Activated B cell treated with CpG ODN at 0.5 μM for 24 hours (primary cell): ENCODE measurements around the gene LSAMP. TPM values are rescaled to one million over a fixed set of nuclear protein-coding genes. Genes with fewer than 3 reads are reported as not detected.

ENCODE experiments used
- ATAC-seq: fragments of 200-7000 bp; cut with Tn5 transposase; one replicate; pipeline ENCODE4 v1.10.0; 2021; ENCODE audit warnings: low read depth, mild to moderate bottlenecking, moderate library complexity
- CTCF ChIA-PET: fragments of 350-600 bp; sonication (Branson Sonifier 250); formaldehyde crosslinking; loops from one replicate; lab custom pipeline; 2021; ENCODE audit warnings: antibody characterized with exemption; lab: Charles Lee
- POLR2A ChIA-PET: fragments of 350-600 bp; sonication (Branson Sonifier 250); formaldehyde crosslinking; loops from one replicate; lab custom pipeline; 2021; ENCODE audit warnings: antibody characterized with exemption; lab: Charles Lee
- DNase-seq: peaks from one replicate; pipeline ENCODE4 v3.0.0; 2022
- H3K27ac Mint-ChIP-seq: one replicate; pipeline ENCODE4 v1.8.0; 2020; ENCODE audit warnings: mixed read lengths
- H3K27me3 Mint-ChIP-seq: one replicate; pipeline ENCODE4 v1.8.0; 2021; ENCODE audit warnings: mixed read lengths
- H3K36me3 Mint-ChIP-seq: one replicate; pipeline ENCODE4 v1.8.0; 2021; ENCODE audit warnings: low read depth, mixed read lengths
- H3K4me1 Mint-ChIP-seq: one replicate; pipeline ENCODE4 v1.8.0; 2021; ENCODE audit warnings: mixed read lengths
- H3K4me3 Mint-ChIP-seq: one replicate; pipeline ENCODE4 v1.8.0; 2020; ENCODE audit warnings: mild to moderate bottlenecking, mixed read lengths
- H3K9me3 Mint-ChIP-seq: one replicate; pipeline ENCODE4 v1.8.0; 2020; ENCODE audit warnings: mixed read lengths
- CTCF ChIP-seq: fragments of 200-600 bp; IDR thresholded peaks from one replicate; pipeline ENCODE4 v1.8.0; 2022; ENCODE audit warnings: antibody characterized with exemption, mild to moderate bottlenecking
- intact Hi-C: fragments of 100-400 bp; cut with micrococcal nuclease; formaldehyde crosslinking; loops from one replicate; pipeline ENCODE4 v1.15.1; 2024
- total RNA-seq: library from RNA; stranded (reverse); gene quantifications from 2 replicates; pipeline ENCODE4 v1.2.3, GENCODE V29; 2022

LSAMP gene
- total RNA-seq, 1 donor from 2014 or later, result 0.16 TPM

GRCh38 chr3:116339441-116340028 is 105.8 kb downstream of the LSAMP start:
- ChIA-PET CTCF (no interaction called here), POLR2A (no interaction called here)
- H3K36me3 Mint-ChIP-seq, result no peaks in the 10 kb centered on the region
- no peak for ATAC-seq
- no peak for TF ChIP-seq CTCF
- no peaks in the 10 kb centered on the region for H3K27me3 Mint-ChIP-seq
- intact Hi-C loops, result no loop called here
- H3K27ac Mint-ChIP-seq, result no peak overlapping the region
- no peaks in the 10 kb centered on the region for H3K9me3 Mint-ChIP-seq
- H3K4me3 Mint-ChIP-seq, result no peak overlapping the region
- no peaks in the 10 kb centered on the region for H3K4me1 Mint-ChIP-seq
- no peak for DNase-seq

DNA sequence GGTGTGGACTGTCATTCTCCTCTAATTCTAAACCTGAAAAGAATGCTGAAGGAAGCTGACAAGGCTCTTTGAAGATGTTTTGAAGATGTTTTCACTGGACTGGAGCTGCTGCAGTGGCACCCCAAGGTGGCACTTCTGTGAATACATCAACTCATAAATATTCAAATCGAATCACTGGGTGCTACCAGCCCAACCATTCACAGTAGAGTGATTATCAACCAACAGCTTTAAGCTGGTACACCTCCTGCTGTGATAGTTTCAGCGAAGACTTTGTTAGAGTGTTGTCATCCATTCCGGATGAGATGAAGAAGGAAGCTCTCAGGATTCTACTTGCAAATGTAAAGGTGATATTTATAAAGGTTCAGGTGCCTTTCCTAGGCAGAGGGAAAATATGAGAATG is 106.6 kb downstream of the LSAMP start:
- ChIA-PET CTCF (no interaction called here), POLR2A (no interaction called here)
- DNase-seq (no peak), ATAC-seq (no peak)
- H3K27me3 Mint-ChIP-seq, result no peaks in the 10 kb centered on the region
- TF ChIP-seq CTCF, result no peak
- H3K9me3 Mint-ChIP-seq, result no peaks in the 10 kb centered on the region
- H3K36me3 Mint-ChIP-seq, result no peaks in the 10 kb centered on the region
- no peaks in the 10 kb centered on the region for H3K4me1 Mint-ChIP-seq
- intact Hi-C loops, result no loop called here
- H3K27ac Mint-ChIP-seq, result no peak overlapping the region
- no peak overlapping the region for H3K4me3 Mint-ChIP-seq

GRCh38 chr3:116337229-116337628 is 108.1 kb downstream of the LSAMP start:
- DNase-seq (no peak), ATAC-seq (no peak)
- no peaks in the 10 kb centered on the region for H3K4me1 Mint-ChIP-seq
- intact Hi-C loops, result no loop called here
- no peaks in the 10 kb centered on the region for H3K27me3 Mint-ChIP-seq
- ChIA-PET CTCF (no interaction called here), POLR2A (no interaction called here)
- peaks cover 2% of the 10 kb centered on the region for H3K9me3 Mint-ChIP-seq
- no peak overlapping the region for H3K27ac Mint-ChIP-seq
- H3K4me3 Mint-ChIP-seq, result no peak overlapping the region
- no peak for TF ChIP-seq CTCF
- no peaks in the 10 kb centered on the region for H3K36me3 Mint-ChIP-seq

- Mint-ChIP-seq H3K27me3 (no peaks in the 10 kb centered on the region), H3K4me3 (no peak overlapping the region), H3K9me3 (peaks cover 4% of the 10 kb centered on the region), H3K4me1 (no peaks in the 10 kb centered on the region), H3K36me3 (no peaks in the 10 kb centered on the region), H3K27ac (no peak overlapping the region)
- no peak for DNase-seq
- ATAC-seq, result no peak
- TF ChIP-seq CTCF, result no peak
- ChIA-PET POLR2A (no interaction called here), CTCF (no interaction called here)
- intact Hi-C loops, result no loop called here
These were observed 113.9 kb downstream of the LSAMP start for GRCh38 chr3:116331380-116331779.

GRCh38 chr3:116322750-116323375 is 122.4 kb downstream of the LSAMP start:
- ATAC-seq (no peak), DNase-seq (no peak)
- TF ChIP-seq CTCF, result no peak
- Mint-ChIP-seq H3K36me3 (no peaks in the 10 kb centered on the region), H3K9me3 (peaks cover 2% of the 10 kb centered on the region), H3K4me3 (no peak overlapping the region), H3K4me1 (no peaks in the 10 kb centered on the region), H3K27ac (no peak overlapping the region), H3K27me3 (no peaks in the 10 kb centered on the region)
- intact Hi-C loops, result no loop called here
- CTCF ChIA-PET, result no interaction called here
- POLR2A ChIA-PET, result no interaction called here
